Transverse colon (tissue), 4 donors: Measurements from ENCODE around the gene KRTAP12-1.
"Not testable (repeated sequence)": the region's sequence is repeated elsewhere in the genome, so short reads cannot be mapped to it uniquely, and the experiment has no call there.

ENCODE experiments used
- CTCF ChIP-seq, 5 experiments: fragments of 200-600 bp in 3 of 5; fragments of 450-650 bp in 2 of 5; sonication (generic) in 3 of 5; IDR thresholded peaks; 1 replicate in 2 of 5; 2 replicates in 3 of 5; pipeline ENCODE4 v1.5.1; 2016 to 2017; ENCODE audit warnings: antibody characterized with exemption in 5 of 5, inconsistent platforms in 3 of 5, mild to moderate bottlenecking in 2 of 5, moderate library complexity in 1 of 5
- EP300 ChIP-seq: sonication (generic); formaldehyde crosslinking; IDR thresholded peaks from one replicate; pipeline ENCODE4 v1.6.1; 2017; ENCODE audit warnings: antibody characterized with exemption, low read depth
- POLR2A ChIP-seq: fragments of 450-650 bp; IDR thresholded peaks from one replicate; pipeline ENCODE4 v1.6.1; 2016; ENCODE audit warnings: antibody characterized with exemption, mild to moderate bottlenecking, moderate library complexity
- POLR2AphosphoS5 ChIP-seq, 3 donors: sonication (generic); formaldehyde crosslinking; IDR thresholded peaks; one replicate each; pipeline ENCODE4 v1.6.1; 2016; ENCODE audit warnings: antibody characterized with exemption in 3 of 3

GRCh38 chr21:44697172-44697810, 15.3 kb upstream of the KRTAP12-1 start, which contains the start of gene KRTAP10-12:
- TF ChIP-seq CTCF (IDR thresholded peaks at IDR 0.05); POLR2AphosphoS5 (IDR thresholded peaks at IDR 0.05); EP300; POLR2A: not testable (repeated sequence)
